OCI-LY1 (cell line): ENCODE data around the gene RAD51B.

Experiments
- EZH2 ChIP-seq: fragments of 200-600 bp; sonication (generic), shearing (Covaris generic); IDR thresholded peaks from 2 replicates; pipeline ENCODE4 v1.8.0; 2017; ENCODE audit warnings: borderline replicate concordance, mixed run types, mild to moderate bottlenecking, antibody characterized with exemption, low read length, moderate library complexity, mixed read lengths
- TF ChIP-seq, protein P1 (sequence below): fragments of 200-600 bp; sonication (generic), shearing (Covaris generic); IDR thresholded peaks from 2 replicates; pipeline ENCODE4 v1.5.1; 2017; ENCODE audit warnings: mild to moderate bottlenecking, antibody characterized with exemption, low read length, moderate library complexity, mixed read lengths

DNA sequence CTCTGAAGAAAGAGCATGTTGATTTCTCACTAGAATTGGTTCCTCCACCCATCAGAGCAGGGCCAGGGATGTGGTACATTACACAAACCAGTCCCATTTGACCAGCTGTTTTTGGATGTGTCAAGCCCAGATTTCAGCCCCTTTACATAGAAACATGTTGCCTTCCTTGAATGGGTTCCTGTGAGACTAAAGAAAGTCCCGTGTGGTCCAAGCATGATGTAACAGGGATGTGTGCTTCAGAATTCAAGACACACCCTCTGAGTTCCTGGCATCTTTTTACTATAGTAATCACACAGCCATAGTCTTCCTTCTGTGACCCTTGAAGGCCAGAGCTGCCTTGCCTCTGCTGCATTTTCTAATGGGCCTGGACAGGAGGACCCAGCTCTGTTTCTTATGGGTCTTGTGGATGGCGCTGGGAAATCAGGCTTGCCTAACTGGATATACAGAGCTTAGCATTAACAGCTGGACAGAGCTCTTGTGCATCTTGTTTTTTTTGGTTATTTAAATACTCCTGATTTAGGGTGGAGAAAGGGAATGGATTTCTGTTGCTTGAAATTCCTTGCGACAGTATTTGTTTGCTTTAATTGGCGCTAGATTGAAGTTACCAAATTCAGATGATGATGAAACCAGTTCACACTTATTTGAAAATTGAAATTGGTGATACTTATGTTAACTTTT, 632.3 kb downstream of the RAD51B start:
- TF ChIP-seq, protein P1, sequence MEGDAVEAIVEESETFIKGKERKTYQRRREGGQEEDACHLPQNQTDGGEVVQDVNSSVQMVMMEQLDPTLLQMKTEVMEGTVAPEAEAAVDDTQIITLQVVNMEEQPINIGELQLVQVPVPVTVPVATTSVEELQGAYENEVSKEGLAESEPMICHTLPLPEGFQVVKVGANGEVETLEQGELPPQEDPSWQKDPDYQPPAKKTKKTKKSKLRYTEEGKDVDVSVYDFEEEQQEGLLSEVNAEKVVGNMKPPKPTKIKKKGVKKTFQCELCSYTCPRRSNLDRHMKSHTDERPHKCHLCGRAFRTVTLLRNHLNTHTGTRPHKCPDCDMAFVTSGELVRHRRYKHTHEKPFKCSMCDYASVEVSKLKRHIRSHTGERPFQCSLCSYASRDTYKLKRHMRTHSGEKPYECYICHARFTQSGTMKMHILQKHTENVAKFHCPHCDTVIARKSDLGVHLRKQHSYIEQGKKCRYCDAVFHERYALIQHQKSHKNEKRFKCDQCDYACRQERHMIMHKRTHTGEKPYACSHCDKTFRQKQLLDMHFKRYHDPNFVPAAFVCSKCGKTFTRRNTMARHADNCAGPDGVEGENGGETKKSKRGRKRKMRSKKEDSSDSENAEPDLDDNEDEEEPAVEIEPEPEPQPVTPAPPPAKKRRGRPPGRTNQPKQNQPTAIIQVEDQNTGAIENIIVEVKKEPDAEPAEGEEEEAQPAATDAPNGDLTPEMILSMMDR: no peak
- TF ChIP-seq EZH2: no peak
